Activated CD4-positive, alpha-beta T cell treated with anti-CD3 and anti-CD28 coated beads, Interleukin-2, amount 50 U/mL, for 1 hour (primary cell): ENCODE results near the gene ZC3HAV1.
A peak's percentile ranks its signal among the peaks of the same experiment; 100 is the strongest.
"Not testable (repeated sequence)": the region's sequence is repeated elsewhere in the genome, so short reads cannot be mapped to it uniquely, and the experiment has no call there.

Experiments
- DNase-seq: peaks from one replicate; pipeline ENCODE4 v3.0.0-alpha.2; 2020

ZC3HAV1 gene

DNA sequence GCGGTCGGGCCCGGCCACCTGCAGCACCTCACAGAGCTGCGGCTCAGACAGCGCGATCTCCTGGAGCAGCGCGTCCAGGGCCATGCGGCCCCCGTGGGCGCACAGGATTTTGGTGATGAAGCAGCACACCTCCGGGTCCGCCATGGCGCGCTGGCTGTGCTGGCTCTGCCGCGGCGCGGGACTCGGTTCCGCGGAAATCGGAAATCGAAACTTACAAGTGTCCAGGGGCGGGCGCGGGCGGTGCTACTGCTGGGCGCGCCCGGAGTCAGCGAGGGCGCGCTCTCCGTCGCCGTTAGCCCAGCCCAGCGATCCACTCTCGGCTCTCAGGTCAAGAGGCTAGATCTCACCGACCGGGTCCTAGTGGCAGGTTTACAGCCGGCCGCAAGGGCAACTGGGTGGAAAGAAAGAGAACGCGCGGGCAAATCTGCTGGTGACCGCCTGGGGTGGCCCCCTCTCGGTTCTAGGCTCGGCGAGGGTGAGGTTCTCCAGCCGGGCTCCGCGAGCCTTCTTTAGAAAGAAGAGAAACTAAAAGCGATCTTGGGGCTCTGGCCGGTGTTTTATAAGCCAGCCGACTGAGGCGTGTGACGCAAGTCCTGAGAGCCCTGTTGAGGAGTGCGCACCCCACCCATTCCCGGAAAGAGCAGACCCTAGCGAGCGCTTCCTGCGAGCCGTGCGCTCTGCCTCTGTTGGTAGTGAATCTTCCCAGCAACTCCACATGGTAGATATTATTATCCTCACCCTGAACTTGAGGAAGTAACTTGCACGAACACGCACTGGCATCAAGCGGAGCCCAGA lies at the start of gene ZC3HAV1:
ZC3HAV1 (minus strand) TSS at position 533 of the 795 bp plus-strand sequence; CDS start at position 144, 389 bp downstream.
- peak; percentile 85 for DNase-seq

DNA sequence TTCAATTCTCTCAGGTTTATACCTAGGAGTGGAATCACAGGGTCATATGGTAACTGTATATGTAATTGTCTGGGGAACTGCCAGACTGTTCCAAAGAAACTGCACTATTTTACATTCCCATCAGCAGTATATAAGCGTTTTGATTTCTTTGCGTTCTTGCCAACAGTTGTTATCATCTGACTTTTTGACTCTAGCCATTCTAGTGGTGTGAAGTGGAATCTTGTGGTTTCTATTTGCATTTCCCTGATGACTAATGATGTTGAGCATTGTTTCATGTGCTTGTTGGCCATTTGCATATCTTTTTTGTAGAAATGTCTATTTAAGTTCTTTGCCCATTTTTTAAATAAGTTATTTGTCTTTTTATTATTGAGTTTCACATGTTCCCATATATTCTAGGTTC lies 44.3 kb upstream of the ZC3HAV1 start:
- no peak for DNase-seq

DNA sequence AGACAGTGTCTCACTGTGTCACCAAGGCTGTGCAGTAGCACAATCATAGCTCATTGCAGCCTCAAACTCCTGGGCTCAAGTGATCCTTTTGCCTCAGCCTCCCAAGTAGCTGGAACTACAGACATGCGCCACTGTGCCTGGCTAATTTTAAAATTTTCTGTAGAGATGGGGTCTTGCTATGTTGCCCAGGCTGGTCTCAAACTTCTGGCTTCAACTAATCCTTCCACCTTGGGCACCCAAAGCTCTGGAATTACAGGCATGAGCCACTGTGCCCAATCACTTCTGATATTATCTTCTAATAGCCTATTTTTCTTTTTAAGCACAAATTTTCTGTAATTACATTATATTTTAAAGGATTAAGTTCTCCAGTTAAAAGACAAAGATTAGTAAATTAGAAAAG lies 42.6 kb upstream of the ZC3HAV1 start:
- no peak for DNase-seq

DNA sequence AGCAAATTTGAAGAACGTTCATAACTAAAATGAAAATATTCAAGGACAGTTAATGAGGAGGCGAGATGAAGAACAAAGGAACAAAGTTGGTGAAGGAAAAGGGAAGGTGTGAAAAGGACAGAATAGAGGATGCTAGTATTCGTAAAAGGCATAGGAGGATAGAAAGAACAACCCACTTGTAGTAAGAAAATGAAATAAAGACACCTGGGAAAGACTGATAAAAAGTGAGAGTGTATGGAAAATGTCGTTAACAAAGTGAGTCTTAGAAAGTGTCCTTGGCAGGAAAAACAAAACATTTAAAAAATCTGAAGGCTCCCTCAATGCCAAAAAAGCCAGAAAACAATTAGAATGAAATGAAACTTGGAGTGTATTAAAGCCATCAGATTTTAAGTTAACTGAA lies 29.6 kb upstream of the ZC3HAV1 start:
- no peak for DNase-seq

DNA sequence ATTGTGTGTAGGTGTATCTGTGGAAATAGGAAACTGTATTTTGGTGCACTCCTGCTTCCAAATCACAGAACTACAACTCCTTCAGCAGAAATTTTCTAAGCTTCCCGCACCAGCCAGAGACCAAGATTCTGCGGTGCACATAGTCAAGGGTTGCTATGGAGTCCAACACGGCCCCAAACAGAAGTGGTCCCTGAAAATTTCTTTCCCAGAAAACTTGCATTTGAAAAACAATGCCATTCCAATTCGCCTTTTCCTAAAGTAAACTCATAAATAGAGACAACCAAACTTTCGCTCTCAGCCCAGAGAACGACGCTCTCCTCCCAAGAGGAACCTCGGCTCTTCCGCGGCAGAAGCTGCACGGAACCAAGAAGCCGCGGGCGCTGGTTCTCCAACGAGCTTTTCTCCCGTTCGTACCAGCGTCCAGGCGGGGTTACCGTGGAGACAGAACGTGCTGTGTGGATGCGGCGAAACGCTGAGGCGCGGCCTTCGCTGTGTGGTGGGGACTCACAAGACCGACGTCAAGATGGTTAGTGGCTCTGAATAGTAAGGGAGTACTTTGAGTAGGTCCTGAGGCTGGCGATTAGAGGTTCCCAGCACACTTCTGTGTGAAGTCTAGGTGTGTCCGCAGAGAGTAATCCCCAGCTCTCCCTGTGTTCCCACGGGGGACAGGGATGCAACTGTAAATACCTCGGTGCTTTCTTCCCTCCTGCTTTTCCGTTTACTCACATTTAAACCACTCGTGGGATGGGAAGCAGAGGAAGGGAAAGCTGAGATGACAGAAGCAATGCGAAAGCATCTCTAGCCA lies 24.0 kb upstream of the ZC3HAV1 start:
- DNase-seq: peak; percentile 88

DNA sequence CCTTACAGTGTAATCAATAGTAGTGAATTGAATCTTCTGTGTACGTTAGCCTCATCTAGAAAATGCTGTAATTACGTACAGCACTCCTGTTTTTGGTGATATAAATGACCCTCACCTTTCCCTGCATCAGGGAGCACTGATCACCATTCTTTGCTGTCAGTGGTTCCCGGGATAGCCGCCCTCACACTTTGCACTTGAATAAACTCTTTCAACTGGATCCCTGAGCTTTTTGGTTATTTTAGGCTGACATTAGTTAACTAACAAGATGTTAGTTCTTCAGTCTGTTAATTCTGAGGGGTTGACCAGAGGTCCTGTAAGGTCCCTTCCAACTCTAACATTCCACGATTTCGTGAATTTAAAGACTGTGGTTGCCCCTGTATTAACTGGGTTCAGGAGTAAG lies 23.4 kb upstream of the ZC3HAV1 start:
- no peak for DNase-seq

DNA sequence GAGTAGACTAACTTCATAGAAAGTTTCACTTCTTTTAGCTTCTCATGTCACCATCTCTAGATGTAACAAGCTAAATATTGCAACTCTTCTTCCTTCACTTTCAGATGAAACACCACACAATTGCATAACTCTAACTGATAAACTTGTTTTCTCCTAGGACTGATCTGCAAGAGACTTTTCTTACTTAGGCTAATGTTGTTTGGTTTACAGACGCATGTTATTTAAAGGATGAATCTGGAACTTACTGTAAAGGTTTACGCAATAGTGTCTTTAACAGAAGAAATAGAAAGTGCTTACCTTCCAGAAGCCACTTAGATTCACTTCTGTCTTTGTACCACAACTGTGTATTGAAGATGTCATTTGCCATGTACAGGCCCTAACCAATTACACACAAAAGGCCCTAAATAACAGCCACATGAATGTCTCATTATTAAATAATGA lies 22.1 kb upstream of the ZC3HAV1 start:
- no peak for DNase-seq

DNA sequence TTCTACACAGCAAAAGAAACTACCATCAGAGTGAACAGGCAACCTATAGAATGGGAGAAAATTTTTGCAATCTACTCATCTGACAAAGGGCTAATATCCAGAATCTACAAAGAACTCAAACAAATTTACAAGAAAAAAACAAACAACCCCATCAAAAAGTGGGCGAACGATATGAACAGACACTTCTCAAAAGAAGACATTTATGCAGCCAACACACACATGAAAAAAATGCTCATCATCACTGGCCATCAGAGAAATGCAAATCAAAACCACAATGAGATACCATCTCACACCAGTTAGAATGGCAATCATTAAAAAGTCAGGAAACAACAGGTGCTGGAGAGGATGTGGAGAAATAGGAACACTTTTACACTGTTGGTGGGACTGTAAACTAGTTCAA lies 20.3 kb upstream of the ZC3HAV1 start:
- not testable (repeated sequence) for DNase-seq

DNA sequence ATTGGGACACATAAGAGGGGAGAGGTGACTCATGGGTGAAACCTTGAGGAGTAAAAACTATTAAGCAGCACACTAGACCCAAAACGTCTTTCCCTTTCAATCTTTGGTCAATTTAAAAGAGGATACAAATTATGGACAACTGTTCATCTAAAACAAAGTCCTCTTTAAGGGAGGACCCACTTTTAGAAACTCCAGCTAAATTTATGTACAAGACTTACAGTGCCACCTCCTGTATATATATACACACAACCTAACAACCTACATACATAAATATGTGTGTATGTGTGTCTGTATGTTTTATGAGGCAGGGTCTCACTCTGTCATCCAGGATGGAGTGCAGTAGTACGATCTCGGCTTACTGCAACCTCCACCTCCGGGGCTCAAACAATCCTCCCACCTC lies 18.1 kb upstream of the ZC3HAV1 start:
- DNase-seq: no peak

DNA sequence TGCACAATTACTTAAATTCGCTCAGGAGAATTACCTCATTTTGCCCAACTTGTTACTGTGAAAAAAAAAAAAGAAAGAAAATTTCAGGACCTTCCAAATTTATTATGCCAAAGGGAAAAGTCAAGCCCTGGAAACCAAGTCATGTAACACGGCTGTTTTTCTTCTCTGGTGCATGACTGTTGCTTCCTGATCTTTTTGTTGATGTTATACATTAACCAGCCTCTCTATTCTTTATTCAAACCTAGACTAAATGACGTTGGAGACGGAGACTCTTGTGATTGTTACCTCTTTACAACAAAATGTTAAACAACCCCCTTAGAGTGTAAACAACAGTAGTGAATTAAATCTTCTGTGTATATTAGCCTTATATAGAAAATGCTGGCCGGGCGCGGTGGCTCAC lies 16.1 kb upstream of the ZC3HAV1 start:
- no peak for DNase-seq

DNA sequence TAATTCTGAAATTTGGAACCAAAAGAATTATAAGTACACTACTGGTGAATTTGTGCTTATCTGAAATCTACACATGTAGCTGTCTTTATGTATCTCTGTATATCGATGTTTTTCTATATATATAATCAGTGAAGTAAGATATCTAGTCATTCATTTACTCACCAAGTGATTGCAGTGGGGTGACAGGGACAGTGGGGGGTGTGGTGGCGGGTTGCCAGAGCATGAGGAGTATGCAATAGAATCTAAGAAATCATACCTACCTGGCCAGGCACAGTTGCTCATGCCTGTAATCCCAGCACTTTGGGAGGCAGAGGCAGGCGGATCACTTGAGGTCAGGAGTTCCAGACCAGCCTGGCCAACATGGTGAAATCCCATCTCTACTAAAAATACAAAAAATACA lies 15.5 kb upstream of the ZC3HAV1 start:
- DNase-seq: not testable (repeated sequence)

DNA sequence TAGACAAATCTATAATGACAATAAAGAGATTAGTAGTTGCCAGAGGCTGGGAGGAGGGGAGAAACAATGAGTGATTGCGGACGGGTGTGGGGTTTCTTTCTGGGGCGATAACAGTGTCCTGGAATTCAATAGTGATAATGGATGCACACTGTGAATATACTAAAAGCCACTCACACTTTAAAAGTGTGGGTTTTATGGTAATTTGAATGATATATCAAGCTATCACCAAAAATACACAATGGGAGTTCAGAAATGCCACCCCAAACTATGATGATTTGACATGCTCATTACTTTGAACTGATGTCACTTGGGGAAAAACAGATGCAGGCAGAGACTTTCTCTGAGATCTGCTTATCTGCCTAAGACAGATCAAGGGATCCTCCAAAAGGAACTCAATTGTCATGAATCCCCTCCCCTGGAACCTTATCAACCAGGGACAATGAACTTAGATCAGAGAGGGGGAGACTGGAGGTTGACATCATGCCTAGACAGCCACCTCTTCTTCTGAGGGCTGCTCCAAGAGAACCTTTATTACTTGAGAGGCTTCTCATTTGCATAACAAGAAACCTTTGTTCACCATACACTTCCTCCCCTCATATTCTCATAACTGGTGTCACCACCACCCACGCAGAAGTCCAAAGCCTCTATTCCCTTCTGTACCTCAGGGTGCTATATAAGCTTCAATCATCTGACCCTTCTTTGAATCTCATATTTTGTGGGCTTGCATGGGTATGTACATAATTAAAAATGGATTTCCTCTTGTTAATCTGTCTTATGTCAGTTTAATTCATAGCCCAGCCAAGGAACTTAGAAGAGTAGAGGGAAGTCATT lies 14.8 kb upstream of the ZC3HAV1 start:
- no peak for DNase-seq

DNA sequence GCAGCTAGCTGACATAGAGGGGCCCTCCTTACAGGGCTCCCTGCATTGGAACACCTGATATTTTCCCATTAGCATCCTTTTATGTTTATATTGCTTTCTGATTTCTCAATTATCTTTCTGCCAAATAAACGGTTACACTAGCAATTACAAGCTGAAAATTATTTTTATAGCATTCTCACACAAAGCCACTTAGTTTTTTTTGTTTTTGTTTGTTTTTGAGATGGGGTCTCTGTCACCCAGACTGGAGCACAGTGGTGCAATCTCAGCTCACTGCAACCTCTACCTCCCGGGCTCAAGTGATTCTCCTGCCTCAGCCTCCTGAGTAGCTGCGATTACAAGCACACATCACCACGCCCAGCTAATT lies 9.9 kb upstream of the ZC3HAV1 start:
- no peak for DNase-seq

DNA sequence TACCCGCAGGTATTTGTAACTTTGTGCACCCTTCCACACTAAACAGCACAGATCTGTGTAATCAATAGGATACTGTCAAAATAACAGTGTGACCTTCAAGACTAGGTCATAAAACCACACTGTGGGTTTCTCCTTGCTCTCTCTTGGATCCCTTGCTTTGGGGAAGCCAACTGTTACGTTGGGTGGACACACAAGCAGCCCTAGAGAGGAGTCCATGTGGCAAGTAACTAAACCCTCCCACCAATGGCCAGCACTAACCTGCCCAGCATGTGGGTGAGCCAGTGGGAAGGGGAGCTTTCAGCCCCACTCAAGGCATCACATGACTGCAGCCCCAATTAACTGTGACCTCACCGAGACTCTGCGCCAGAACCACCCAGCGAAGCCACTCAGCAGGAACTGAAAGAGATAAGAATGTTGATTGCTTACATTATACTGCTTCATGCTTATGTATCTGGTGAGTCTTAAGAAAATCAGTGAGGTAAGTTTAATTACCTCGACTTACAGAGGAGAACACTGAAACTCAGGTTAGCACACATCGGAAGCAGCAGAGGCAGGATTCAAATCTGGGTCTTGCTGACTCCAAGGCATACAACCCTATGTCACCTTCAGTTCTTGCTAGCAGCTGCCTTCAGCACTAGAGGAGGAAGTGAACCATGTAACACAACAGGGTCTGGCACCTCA lies 9.4 kb upstream of the ZC3HAV1 start:
- no peak for DNase-seq

DNA sequence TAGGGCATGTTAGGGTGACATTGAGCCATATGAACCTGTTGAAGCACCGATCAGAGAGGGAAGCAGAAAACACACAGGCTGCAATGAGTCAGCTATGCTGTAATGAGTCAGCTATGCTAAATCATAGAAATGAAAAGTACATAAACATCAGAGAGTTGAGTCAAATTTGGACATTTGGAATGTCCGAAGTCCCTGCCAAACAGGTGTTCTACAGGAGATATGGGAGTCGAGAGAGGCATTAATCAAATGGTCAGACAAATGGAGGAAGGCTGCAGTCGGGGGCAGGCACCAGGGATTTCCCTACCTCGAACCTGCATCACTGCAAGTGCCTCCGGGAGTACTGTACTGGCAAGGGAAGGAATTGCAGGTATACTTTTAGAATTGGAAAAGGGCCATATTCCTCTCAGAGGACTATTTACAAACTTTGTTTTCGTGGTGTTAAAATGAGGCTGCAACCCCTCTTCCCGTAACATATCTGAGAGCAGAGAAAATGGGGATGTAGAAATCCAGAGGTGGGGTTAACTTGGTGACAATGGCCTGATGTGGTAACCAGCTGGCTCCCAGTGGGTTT lies 8.8 kb upstream of the ZC3HAV1 start:
- DNase-seq: no peak

DNA sequence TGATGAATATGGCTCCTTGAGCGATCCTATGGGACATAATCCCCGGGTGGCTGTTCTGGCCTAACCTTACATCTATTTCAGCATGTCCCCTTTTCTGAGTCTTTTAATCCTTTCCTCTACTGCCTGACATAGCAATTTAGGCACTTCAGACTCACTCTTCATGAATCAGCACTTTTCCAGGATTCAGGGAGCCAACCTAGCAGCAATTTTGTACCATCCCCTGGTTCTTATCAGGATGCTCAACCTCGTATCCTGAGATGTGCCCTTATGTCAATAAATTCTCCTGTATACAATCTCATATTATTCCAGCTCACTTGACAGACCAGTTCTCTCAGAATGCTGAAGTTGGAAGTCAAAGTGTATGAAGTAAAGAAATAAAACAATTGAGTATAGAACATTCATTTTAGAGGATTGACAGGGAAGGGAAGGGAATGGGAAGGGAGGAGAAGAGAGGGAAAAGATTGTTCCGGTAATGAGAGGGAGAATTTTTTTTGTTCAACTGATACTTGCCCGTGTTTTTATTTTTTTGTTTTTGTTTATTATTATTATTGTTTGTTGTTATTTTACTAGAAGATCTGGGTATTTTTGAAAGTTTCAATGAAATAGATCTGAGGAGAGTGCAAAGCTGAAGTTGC lies 8.2 kb upstream of the ZC3HAV1 start:
- DNase-seq: no peak

DNA sequence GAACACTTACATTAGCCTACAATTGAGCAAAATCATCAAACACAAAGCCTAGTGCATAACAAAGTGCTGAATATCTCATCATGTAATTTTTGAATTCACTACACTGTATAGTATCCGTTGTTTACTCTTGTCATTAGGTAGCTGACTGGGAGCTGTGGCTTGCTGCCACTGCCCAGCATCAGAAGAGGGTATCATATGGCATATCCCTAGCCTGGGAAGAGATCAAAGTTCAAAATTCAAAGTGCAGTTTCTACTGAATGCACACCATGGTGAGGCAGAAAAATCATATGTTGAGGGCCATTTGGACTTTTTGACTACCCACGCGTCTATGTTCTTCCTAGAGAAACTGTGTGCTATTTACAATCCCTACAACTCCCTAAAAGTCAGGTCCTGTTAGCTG lies 7.5 kb upstream of the ZC3HAV1 start:
- no peak for DNase-seq

DNA sequence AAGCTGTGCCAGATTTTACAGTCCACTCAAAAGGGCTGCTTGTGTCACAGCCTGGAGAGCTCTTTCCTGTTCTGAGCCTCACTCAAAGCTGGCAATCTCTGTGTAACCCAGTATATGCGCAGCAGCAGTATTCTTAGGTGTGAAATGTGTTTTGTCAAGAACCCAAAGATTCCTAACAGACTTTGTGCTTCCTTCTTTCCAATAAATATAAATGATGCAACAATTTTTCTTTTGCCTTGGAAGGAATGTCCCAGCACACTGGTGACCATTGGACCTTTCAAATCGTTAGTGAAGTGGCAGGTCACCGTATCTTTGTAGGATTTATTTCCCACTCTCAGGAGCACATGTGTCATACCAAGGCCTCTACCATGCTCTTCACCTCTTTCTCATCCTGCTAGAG lies 5.6 kb upstream of the ZC3HAV1 start:
- no peak for DNase-seq

DNA sequence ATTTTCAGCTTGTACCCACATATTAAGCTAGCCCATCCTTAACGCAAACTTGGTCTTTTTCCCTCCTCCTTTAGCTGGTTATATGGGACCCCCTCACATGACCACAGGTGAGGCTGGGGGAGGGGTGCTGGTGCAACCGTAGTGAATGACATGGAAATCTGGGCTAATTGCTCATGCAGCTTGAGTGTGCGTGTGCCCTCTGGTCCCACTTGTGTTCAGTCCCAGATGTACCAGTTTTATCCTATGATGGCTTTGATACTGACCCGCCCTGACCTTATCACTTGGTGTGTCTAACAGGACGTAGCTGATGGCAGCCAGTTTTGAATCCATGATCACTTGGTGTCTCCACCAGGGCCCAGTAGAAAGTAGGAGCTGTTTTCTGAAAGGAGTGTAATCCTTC lies 5.1 kb upstream of the ZC3HAV1 start:
- no peak for DNase-seq

DNA sequence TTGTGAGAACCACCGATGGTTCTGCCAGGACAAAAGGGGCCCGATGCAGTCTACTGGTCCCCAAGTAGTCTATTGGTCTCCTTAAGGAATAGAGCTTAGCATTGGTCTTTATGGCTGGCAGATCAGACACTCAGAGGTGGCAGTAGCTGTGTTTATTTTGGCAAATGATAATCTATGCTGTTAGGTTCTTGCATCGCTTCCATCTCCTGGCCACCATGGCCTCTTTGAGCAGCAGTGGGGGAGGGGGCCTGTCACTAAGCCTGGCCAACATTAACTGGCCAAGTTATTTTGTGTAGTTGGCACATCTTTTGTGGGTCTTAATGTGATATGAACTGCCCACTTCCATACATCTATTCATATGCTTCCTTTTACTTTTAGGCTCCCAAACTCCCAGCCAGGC lies 4.5 kb upstream of the ZC3HAV1 start:
- no peak for DNase-seq

DNA sequence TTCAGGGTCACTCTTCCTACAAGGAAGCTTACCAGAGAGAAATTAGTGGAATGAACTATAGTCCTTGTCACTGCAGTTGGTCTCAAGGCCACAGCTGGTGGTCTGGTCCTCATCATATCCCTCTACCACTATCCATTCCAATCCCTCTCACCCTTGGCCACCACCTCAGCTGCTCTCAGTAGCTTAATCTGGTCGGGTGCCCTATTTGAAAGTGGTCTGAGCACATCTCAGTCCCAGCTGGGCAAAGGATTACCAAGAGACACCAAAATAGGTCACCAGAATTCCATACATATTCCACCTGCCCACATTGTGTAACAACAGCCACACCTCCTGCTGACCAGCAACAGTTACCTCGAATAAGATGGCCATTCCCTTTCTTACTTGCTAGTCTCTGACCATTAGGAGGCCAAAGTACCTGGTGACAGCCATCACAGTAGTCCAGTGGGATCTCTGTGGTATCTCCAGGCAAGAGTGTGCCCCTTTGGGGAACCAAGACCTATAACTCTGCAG lies 3.3 kb upstream of the ZC3HAV1 start:
- no peak for DNase-seq

DNA sequence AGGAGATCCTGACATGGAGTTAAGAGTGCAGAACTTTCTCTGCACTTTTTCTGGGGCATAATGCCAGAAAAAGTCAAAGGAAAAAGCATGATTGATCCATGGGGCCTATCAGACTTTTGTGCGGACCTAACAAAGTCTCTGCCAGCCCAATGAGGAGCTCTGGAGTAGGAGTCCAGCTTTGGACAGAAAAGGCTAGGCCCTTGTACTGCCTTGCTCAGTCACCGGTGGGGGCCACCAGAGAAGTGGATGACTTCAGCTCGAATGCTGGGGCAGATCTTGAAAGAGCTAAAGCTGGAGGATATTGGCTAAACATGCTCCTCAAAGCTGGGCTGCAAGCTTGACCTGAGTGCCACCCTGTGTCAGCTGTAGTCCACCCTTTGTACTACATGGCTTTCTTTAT lies 2.8 kb upstream of the ZC3HAV1 start:
- DNase-seq: no peak
